Hippocampal formation (tissue), 2 donors: ENCODE measurements around the gene ZBTB7A.

ENCODE experiments used
- DNase-seq, 2 donors: peaks; one replicate each; lab custom pipeline; 2025; lab: John Stamatoyannopoulos, UW

Gene ZBTB7A

GRCh38 chr19:4068047-4068966, 1.6 kb upstream of the ZBTB7A start:
- no peak for DNase-seq

- no peak for DNase-seq
Observed at GRCh38 chr19:4067396-4068046, 822 bp upstream of the ZBTB7A start.

- DNase-seq = peak in 1 of 2 donors; percentile 83
Observed at GRCh38 chr19:4066176-4066606, 508 bp downstream of the ZBTB7A start.

GRCh38 chr19:4065430-4066175, 1.1 kb downstream of the ZBTB7A start:
- peak; percentile 88 to 95 for DNase-seq

GRCh38 chr19:4064496-4065260, 2.0 kb downstream of the ZBTB7A start:
- DNase-seq = peak; percentile 49

- no peak for DNase-seq
Observed at GRCh38 chr19:4064149-4064495, 2.6 kb downstream of the ZBTB7A start.

- no peak for DNase-seq
Observed at GRCh38 chr19:4063369-4064148, 3.1 kb downstream of the ZBTB7A start.

- DNase-seq = no peak
Observed at GRCh38 chr19:4062419-4063368, 4.0 kb downstream of the ZBTB7A start.

GRCh38 chr19:4061683-4062418, 4.8 kb downstream of the ZBTB7A start:
- no peak for DNase-seq

- no peak for DNase-seq
Observed at GRCh38 chr19:4061178-4061682, 5.5 kb downstream of the ZBTB7A start.

GRCh38 chr19:4060621-4061177, 6.0 kb downstream of the ZBTB7A start:
- DNase-seq = no peak

GRCh38 chr19:4059891-4060620, 6.6 kb downstream of the ZBTB7A start:
- DNase-seq = no peak

- no peak for DNase-seq
Observed at GRCh38 chr19:4059453-4059871, 7.2 kb downstream of the ZBTB7A start.

- DNase-seq = peak; percentile 73 to 85
Observed at GRCh38 chr19:4058693-4059452, 7.8 kb downstream of the ZBTB7A start.

- DNase-seq = peak in 1 of 2 donors; percentile 62
Observed at GRCh38 chr19:4057931-4058692, 8.6 kb downstream of the ZBTB7A start.

- no peak for DNase-seq
Observed at GRCh38 chr19:4055209-4055552, 11.5 kb downstream of the ZBTB7A start.
